Peyer's patch (tissue), 4 donors: Measurements from ENCODE around the gene ATP6AP1. TPM values are rescaled to one million over a fixed set of nuclear protein-coding genes. Genes with fewer than 3 reads are reported as not detected.

Experiments
- DNase-seq, 3 donors: peaks; one replicate each; pipeline ENCODE4 v3.0.0-alpha.2; 2017 to 2019
- H3K27ac ChIP-seq, 4 donors: fragments of 200-600 bp; sonication (generic); one replicate each; pipeline ENCODE4 v1.5.1; 2016 to 2019
- H3K27me3 ChIP-seq, 2 donors: fragments of 200-600 bp; sonication (generic); one replicate each; pipeline ENCODE4 v1.5.1; 2019
- H3K36me3 ChIP-seq, 3 donors: fragments of 200-600 bp; sonication (generic); one replicate each; pipeline ENCODE4 v1.5.1; 2016 to 2019
- H3K4me1 ChIP-seq, 4 donors: fragments of 200-600 bp; sonication (generic); one replicate each; pipeline ENCODE4 v1.5.1; 2016 to 2019
- H3K4me3 ChIP-seq, 4 donors: fragments of 200-600 bp; sonication (generic); 1 replicate in 3 of 4; 2 replicates in 1 of 4; pipeline ENCODE4 v1.5.1; 2016 to 2019; ENCODE audit warnings: mild to moderate bottlenecking in 1 of 4
- H3K9me3 ChIP-seq, 4 donors: fragments of 200-600 bp; sonication (generic); one replicate each; pipeline ENCODE4 v1.5.1; 2016 to 2019; ENCODE audit warnings: mild to moderate bottlenecking in 1 of 4
- POLR2A ChIP-seq, 2 donors: fragments of 450-650 bp; IDR thresholded peaks; one replicate each; pipeline ENCODE4 v1.5.1; 2017; ENCODE audit warnings: antibody characterized with exemption in 2 of 2, mild to moderate bottlenecking in 2 of 2, moderate library complexity in 2 of 2
- total RNA-seq, 4 donors: library from RNA; depleted of rRNA; stranded (reverse); fragments of >200 nt; gene quantifications; one replicate each; pipeline ENCODE4 v1.1.0, GENCODE V29; 2016
- TF ChIP-seq, protein P1 (sequence below), 6 experiments: fragments of 450-650 bp in 4 of 6; fragments of 200-600 bp in 2 of 6; sonication (generic) in 1 of 6; IDR thresholded peaks; one replicate each; pipeline ENCODE4 v1.5.1; 2017 to 2019; ENCODE audit warnings: antibody characterized with exemption in 6 of 6, mild to moderate bottlenecking in 3 of 6, moderate library complexity in 1 of 6

ATP6AP1 gene
- total RNA-seq, 4 donors from 2014 or later: 11.6 to 80.0 (median 54.9) TPM

- H3K27me3 ChIP-seq: no peaks in the 10 kb centered on the region
- H3K9me3 ChIP-seq: no peaks in the 10 kb centered on the region
- H3K4me1 ChIP-seq: peaks cover 0 to 20% (median 0%) of the 10 kb centered on the region in 4 donors
- TF ChIP-seq, protein P1, sequence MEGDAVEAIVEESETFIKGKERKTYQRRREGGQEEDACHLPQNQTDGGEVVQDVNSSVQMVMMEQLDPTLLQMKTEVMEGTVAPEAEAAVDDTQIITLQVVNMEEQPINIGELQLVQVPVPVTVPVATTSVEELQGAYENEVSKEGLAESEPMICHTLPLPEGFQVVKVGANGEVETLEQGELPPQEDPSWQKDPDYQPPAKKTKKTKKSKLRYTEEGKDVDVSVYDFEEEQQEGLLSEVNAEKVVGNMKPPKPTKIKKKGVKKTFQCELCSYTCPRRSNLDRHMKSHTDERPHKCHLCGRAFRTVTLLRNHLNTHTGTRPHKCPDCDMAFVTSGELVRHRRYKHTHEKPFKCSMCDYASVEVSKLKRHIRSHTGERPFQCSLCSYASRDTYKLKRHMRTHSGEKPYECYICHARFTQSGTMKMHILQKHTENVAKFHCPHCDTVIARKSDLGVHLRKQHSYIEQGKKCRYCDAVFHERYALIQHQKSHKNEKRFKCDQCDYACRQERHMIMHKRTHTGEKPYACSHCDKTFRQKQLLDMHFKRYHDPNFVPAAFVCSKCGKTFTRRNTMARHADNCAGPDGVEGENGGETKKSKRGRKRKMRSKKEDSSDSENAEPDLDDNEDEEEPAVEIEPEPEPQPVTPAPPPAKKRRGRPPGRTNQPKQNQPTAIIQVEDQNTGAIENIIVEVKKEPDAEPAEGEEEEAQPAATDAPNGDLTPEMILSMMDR (IDR thresholded peaks at IDR 0.05): no peak
- no peak for TF ChIP-seq POLR2A (IDR thresholded peaks at IDR 0.05)
- peaks cover 0 to 17% (median 0%) of the 10 kb centered on the region in 3 donors for H3K36me3 ChIP-seq
- no peak overlapping the region for H3K4me3 ChIP-seq
- no peak overlapping the region for H3K27ac ChIP-seq
- DNase-seq: no peak
Measured at GRCh38 chrX:154433605-154434004, 5.1 kb downstream of the ATP6AP1 start.

- H3K27ac ChIP-seq: no peak overlapping the region
- TF ChIP-seq POLR2A (IDR thresholded peaks at IDR 0.05): no peak
- TF ChIP-seq, protein P1 (IDR thresholded peaks at IDR 0.05): no peak
- H3K36me3 ChIP-seq: peaks cover 0 to 17% (median 0%) of the 10 kb centered on the region in 3 donors
- H3K4me1 ChIP-seq: peaks cover 0 to 18% (median 0%) of the 10 kb centered on the region in 4 donors
- H3K9me3 ChIP-seq: no peaks in the 10 kb centered on the region
- H3K27me3 ChIP-seq: no peaks in the 10 kb centered on the region
- DNase-seq: no peak
- H3K4me3 ChIP-seq: no peak overlapping the region
Measured at GRCh38 chrX:154434394-154435168, 6.1 kb downstream of the ATP6AP1 start.

GRCh38 chrX:154435171-154435733 is 6.8 kb downstream of the ATP6AP1 start:
- Histone ChIP-seq H3K9me3 (no peaks in the 10 kb centered on the region), H3K4me1 (peaks cover 0 to 14% (median 0%) of the 10 kb centered on the region in 4 donors), H3K4me3 (no peak overlapping the region), H3K36me3 (peaks cover 0 to 17% (median 0%) of the 10 kb centered on the region in 3 donors), H3K27ac (no peak overlapping the region), H3K27me3 (no peaks in the 10 kb centered on the region)
- TF ChIP-seq, protein P1 (IDR thresholded peaks at IDR 0.05): no peak
- TF ChIP-seq POLR2A (IDR thresholded peaks at IDR 0.05): no peak
- no peak for DNase-seq

DNA sequence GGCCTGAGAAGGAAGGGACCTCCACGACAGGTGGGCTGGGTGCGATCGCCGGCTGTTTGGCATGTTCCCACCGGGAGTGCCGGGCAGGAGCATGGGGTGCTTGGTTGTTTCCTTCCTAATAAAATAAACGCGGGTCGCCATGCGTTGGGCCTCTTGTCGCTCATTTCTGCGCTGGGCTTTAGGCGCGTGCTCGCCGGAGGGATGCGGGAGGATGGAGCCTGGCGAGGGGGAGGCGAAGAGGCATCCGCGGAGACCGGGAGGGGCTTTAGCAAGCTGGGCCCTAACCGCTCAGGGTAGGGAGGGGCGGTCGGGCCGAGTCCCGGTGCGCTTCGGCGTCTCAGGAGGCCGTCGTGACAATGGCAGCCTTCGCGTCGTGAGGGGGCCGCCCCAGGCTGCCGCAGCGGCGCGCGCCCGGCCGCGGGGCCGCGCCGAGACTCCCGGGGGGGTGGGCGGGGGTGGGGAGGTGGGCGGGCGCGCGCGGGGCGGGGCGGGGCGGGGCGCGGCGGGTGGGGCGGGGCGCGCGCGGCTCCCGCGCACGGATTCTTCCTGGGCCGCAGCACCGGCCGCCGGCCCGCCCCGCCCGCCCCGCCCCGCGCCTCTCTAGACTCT is 8.0 kb downstream of the ATP6AP1 start:
- DNase-seq: peak in 2 of 3 donors; percentile 58
- peak overlapping the region; percentile 68 to 81 (median 75) for H3K4me3 ChIP-seq
- TF ChIP-seq, protein P1 (IDR thresholded peaks at IDR 0.05): no peak
- no peak for TF ChIP-seq POLR2A (IDR thresholded peaks at IDR 0.05)
- no peaks in the 10 kb centered on the region for H3K9me3 ChIP-seq
- peaks cover 0 to 14% (median 0%) of the 10 kb centered on the region in 4 donors for H3K4me1 ChIP-seq
- H3K27ac ChIP-seq: peak overlapping the region; percentile 84 to 95 (median 92)
- no peaks in the 10 kb centered on the region for H3K27me3 ChIP-seq
- peaks cover 0 to 24% (median 0%) of the 10 kb centered on the region in 3 donors for H3K36me3 ChIP-seq

- Histone ChIP-seq H3K4me1 (peaks cover 0 to 14% (median 0%) of the 10 kb centered on the region in 4 donors), H3K4me3 (peak within 1 kb of the TSS; percentile 68 to 81 (median 75)), H3K9me3 (no peaks in the 10 kb centered on the region), H3K27ac (peak within 1 kb of the TSS; percentile 84 to 95 (median 92)), H3K27me3 (no peaks in the 10 kb centered on the region), H3K36me3 (peaks cover 0 to 27% (median 0%) of the 10 kb centered on the region in 3 donors)
- DNase-seq: peak in 2 of 3 donors; percentile 66 to 67
- TF ChIP-seq POLR2A (IDR thresholded peaks at IDR 0.05): peak in 1 of 2 donors; percentile 17
- TF ChIP-seq, protein P1 (IDR thresholded peaks at IDR 0.05): no peak
Measured at GRCh38 chrX:154436983-154437752, 8.7 kb downstream of the ATP6AP1 start, which contains the start of gene GDI1. TSS of gene GDI1 (plus strand) at chrX:154437154. CDS start at chrX:154437255, 101 bp downstream.
